Trophoblast cell (in vitro differentiated cells and primary cell): ENCODE data around the gene GHRHR.

ENCODE experiments used
- DNase-seq, 2 donors: peaks; one replicate each; pipeline ENCODE4 v3.0.0-alpha.2; 2016
- H2AFZ ChIP-seq: 2 replicates; pipeline ENCODE4 v1.6.1; 2013; ENCODE audit warnings: low read length, moderate library complexity, mild to moderate bottlenecking; ENCODE audit not compliant: insufficient read depth, poor library complexity
- H2AK5ac ChIP-seq: 2 replicates; pipeline ENCODE4 v1.6.1; 2013; ENCODE audit warnings: mild to moderate bottlenecking, low read length
- H2BK120ac ChIP-seq: 2 replicates; pipeline ENCODE4 v1.6.1; 2013; ENCODE audit warnings: low read length, mild to moderate bottlenecking, moderate library complexity; ENCODE audit not compliant: insufficient read depth, poor library complexity
- H2BK12ac ChIP-seq: 2 replicates; pipeline ENCODE4 v1.6.1; 2013; ENCODE audit warnings: mild to moderate bottlenecking, low read length, moderate library complexity
- H2BK5ac ChIP-seq: 2 replicates; pipeline ENCODE4 v1.6.1; 2013; ENCODE audit warnings: low read length, low read depth, moderate library complexity, mild to moderate bottlenecking; ENCODE audit not compliant: poor library complexity
- H3K14ac ChIP-seq: 2 replicates; pipeline ENCODE4 v1.6.1; 2013; ENCODE audit warnings: mild to moderate bottlenecking, low read length
- H3K18ac ChIP-seq: 2 replicates; pipeline ENCODE4 v1.6.1; 2013; ENCODE audit warnings: mild to moderate bottlenecking, low read length
- H3K23ac ChIP-seq: 2 replicates; pipeline ENCODE4 v1.6.1; 2013; ENCODE audit warnings: low read length
- H3K27ac ChIP-seq: 2 replicates; pipeline ENCODE4 v1.5.1; 2013; ENCODE audit warnings: low read depth, mild to moderate bottlenecking, inconsistent platforms, low read length, moderate library complexity
- H3K27me3 ChIP-seq: 2 replicates; pipeline ENCODE4 v1.6.1; 2013; ENCODE audit warnings: inconsistent platforms, mild to moderate bottlenecking, low read length, moderate library complexity; ENCODE audit not compliant: insufficient read depth
- H3K36me3 ChIP-seq, 2 experiments: 1 replicate in 1 of 2; 2 replicates in 1 of 2; pipeline ENCODE4 v1.6.1; 2013; ENCODE audit warnings: low read length in 2 of 2, mild to moderate bottlenecking in 2 of 2, moderate library complexity in 1 of 2; ENCODE audit not compliant: insufficient read depth in 2 of 2, control insufficient read depth in 1 of 2
- H3K4ac ChIP-seq: 2 replicates; pipeline ENCODE4 v1.6.1; 2013; ENCODE audit warnings: low read depth, mild to moderate bottlenecking, low read length, moderate library complexity
- H3K4me1 ChIP-seq, 2 experiments: 1 replicate in 1 of 2; 2 replicates in 1 of 2; pipeline ENCODE4 v1.6.1; 2013; ENCODE audit warnings: low read length in 2 of 2, mild to moderate bottlenecking in 2 of 2, moderate library complexity in 1 of 2; ENCODE audit not compliant: insufficient read depth in 2 of 2, control insufficient read depth in 1 of 2
- H3K4me2 ChIP-seq: 2 replicates; pipeline ENCODE4 v1.6.1; 2013; ENCODE audit warnings: inconsistent platforms, mild to moderate bottlenecking, low read length, moderate library complexity
- H3K4me3 ChIP-seq: 2 replicates; pipeline ENCODE4 v1.5.1; 2013; ENCODE audit warnings: mild to moderate bottlenecking, low read depth, low read length, inconsistent platforms
- H3K79me1 ChIP-seq: one replicate; pipeline ENCODE4 v1.6.1; 2013; ENCODE audit warnings: low read length
- H3K79me2 ChIP-seq: 2 replicates; pipeline ENCODE4 v1.6.1; 2013; ENCODE audit warnings: low read length, mild to moderate bottlenecking; ENCODE audit not compliant: control insufficient read depth, insufficient read depth, poor library complexity
- H3K9ac ChIP-seq: 2 replicates; pipeline ENCODE4 v1.6.1; 2013; ENCODE audit warnings: mild to moderate bottlenecking, low read length
- H3K9me3 ChIP-seq: 2 replicates; pipeline ENCODE4 v1.6.1; 2013; ENCODE audit warnings: low read depth, mild to moderate bottlenecking, control low read depth, inconsistent platforms, low read length; ENCODE audit not compliant: insufficient read depth
- H4K12ac ChIP-seq: 2 replicates; pipeline ENCODE4 v1.6.1; 2013; ENCODE audit warnings: low read depth, mild to moderate bottlenecking, low read length, moderate library complexity
- H4K8ac ChIP-seq: 2 replicates; pipeline ENCODE4 v1.6.1; 2013; ENCODE audit warnings: low read depth, mild to moderate bottlenecking, low read length, moderate library complexity
- H4K91ac ChIP-seq: one replicate; pipeline ENCODE4 v1.6.1; 2013; ENCODE audit warnings: low read depth, mild to moderate bottlenecking, low read length, moderate library complexity
- WGBS: extraction: QIAGEN DNeasy Blood & Tissue Kit; methylation state at CpG from one replicate; pipeline ENCODE4 v1.1.7; 2013; ENCODE audit warnings: missing lambda C conversion rate; ENCODE audit not compliant: insufficient read length, insufficient coverage; ENCODE audit errors: extremely low coverage; 5-methylcytosine and 5-hydroxymethylcytosine counted together

Gene GHRHR

GRCh38 chr7:30992414-30992813 lies 28.7 kb downstream of the GHRHR start:
- no peak overlapping the region for H3K4ac ChIP-seq
- DNase-seq: no peak
- H3K79me1 ChIP-seq: no peaks in the 10 kb centered on the region
- H3K14ac ChIP-seq: no peak overlapping the region
- no peak overlapping the region for H3K4me3 ChIP-seq
- H2BK120ac ChIP-seq: no peak overlapping the region
- H4K91ac ChIP-seq: no peak overlapping the region
- no peak overlapping the region for H3K27ac ChIP-seq
- peaks cover 2% of the 10 kb centered on the region for H3K9me3 ChIP-seq
- no peak overlapping the region for H2AK5ac ChIP-seq
- H4K12ac ChIP-seq: no peak overlapping the region
- H2BK12ac ChIP-seq: no peak overlapping the region
- H4K8ac ChIP-seq: no peak overlapping the region
- H3K18ac ChIP-seq: no peak overlapping the region
- no CpG with 5 or more reads among the region's 18 CpGs for WGBS
- peaks cover 18 to 29% of the 10 kb centered on the region in 2 experiments for H3K4me1 ChIP-seq
- H3K27me3 ChIP-seq: no peaks in the 10 kb centered on the region
- H3K9ac ChIP-seq: no peak overlapping the region
- no peak overlapping the region for H3K23ac ChIP-seq
- no peak overlapping the region for H3K4me2 ChIP-seq
- H3K79me2 ChIP-seq: no peaks in the 10 kb centered on the region
- no peak overlapping the region for H2BK5ac ChIP-seq
- no peak overlapping the region for H2AFZ ChIP-seq
- no peaks in the 10 kb centered on the region for H3K36me3 ChIP-seq

DNA sequence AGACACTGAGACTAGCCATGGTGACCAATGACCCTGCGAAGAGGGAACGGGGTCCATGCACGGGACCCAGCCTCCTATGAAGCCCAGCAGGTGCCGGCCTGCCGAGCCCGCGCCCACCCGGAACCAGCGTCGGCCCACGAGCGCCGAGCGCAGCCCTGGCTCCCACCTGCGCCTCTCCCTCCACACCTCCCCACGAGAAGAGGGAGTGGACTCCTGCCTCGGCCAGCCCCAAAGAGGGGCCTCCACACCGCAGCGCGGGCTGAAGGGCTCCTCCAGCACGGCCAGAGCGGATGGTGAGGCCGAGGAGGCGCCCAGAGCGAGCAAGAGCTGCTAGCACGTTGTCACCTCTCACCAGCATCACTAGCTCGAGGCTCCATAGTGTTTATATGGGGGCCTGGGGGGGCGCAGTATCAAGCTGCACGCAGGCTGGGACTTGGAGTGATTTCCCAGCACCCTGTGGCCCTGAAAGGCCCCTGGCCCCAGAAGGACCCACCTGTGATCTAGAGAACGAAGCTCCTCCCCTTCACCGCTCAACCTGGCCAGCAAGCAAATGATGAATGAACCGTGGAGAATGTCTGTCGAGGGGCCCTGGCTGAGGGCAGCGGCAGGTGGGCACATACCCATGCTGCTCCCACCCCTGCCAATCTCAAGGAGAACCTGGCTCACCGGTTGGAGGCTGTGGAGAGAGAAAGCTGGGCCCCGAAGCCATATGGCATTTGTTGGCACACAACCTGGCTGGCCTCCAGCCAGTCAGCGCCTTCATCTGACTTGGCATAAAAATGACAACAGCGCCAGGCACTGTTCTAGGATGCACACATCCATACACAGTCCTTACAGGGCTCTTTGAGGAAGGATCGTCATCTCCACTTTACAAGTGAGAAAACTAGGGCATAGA lies 30.7 kb downstream of the GHRHR start:
- no peak overlapping the region for H4K91ac ChIP-seq
- H4K8ac ChIP-seq: no peak overlapping the region
- H3K4me3 ChIP-seq: no peak overlapping the region
- DNase-seq: no peak
- H3K79me1 ChIP-seq: no peaks in the 10 kb centered on the region
- no peak overlapping the region for H3K4ac ChIP-seq
- no peak overlapping the region for H3K27ac ChIP-seq
- H3K4me1 ChIP-seq: peaks cover 11 to 25% of the 10 kb centered on the region in 2 experiments
- H3K9me3 ChIP-seq: peaks cover 6% of the 10 kb centered on the region
- no peak overlapping the region for H2AK5ac ChIP-seq
- no peak overlapping the region for H2AFZ ChIP-seq
- no peak overlapping the region for H3K23ac ChIP-seq
- no peak overlapping the region for H4K12ac ChIP-seq
- H3K79me2 ChIP-seq: no peaks in the 10 kb centered on the region
- H3K18ac ChIP-seq: no peak overlapping the region
- no peak overlapping the region for H2BK5ac ChIP-seq
- no peak overlapping the region for H2BK12ac ChIP-seq
- H3K36me3 ChIP-seq: no peaks in the 10 kb centered on the region
- no peak overlapping the region for H3K14ac ChIP-seq
- no peak overlapping the region for H2BK120ac ChIP-seq
- no peak overlapping the region for H3K4me2 ChIP-seq
- WGBS: no CpG with 5 or more reads among the region's 39 CpGs
- H3K27me3 ChIP-seq: no peaks in the 10 kb centered on the region
- H3K9ac ChIP-seq: no peak overlapping the region

DNA sequence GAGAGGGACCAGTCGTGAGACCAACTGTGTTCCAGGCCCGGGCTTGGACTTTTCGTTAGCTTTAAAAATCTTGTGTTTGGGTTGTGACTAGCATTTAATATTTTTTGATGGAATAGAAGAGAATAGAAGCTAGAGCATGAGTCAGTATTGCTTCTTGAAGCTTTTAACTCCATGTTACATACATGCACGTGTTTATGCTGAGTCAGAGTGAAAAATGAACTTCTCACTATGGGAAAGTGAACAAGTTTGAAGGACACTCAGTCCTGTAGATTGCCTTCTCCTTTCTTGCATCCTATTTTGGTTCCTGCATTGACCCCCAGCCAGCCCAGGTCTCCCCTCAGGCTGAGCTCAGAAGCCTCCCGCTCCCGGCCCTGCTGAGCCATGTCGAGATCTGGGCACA lies 31.8 kb downstream of the GHRHR start:
- Histone ChIP-seq H3K27ac (no peak overlapping the region), H3K79me1 (no peaks in the 10 kb centered on the region), H2BK120ac (no peak overlapping the region), H2BK12ac (no peak overlapping the region), H2AK5ac (no peak overlapping the region), H3K4ac (no peak overlapping the region), H3K9ac (no peak overlapping the region), H3K14ac (no peak overlapping the region), H2AFZ (no peak overlapping the region), H4K8ac (no peak overlapping the region), H3K4me1 (peaks cover 3 to 15% of the 10 kb centered on the region in 2 experiments), H3K23ac (no peak overlapping the region), H3K4me3 (peak overlapping the region; percentile 1), H3K9me3 (peaks cover 6% of the 10 kb centered on the region), H4K12ac (no peak overlapping the region), H3K36me3 (no peaks in the 10 kb centered on the region), H4K91ac (no peak overlapping the region), H3K18ac (no peak overlapping the region), H3K27me3 (no peaks in the 10 kb centered on the region), H3K79me2 (no peaks in the 10 kb centered on the region), H2BK5ac (no peak overlapping the region), H3K4me2 (no peak overlapping the region)
- DNase-seq: no peak
- WGBS: no CpG with 5 or more reads among the region's 7 CpGs

GRCh38 chr7:30996256-30996655 lies 32.5 kb downstream of the GHRHR start:
- H3K14ac ChIP-seq: no peak overlapping the region
- no CpG with 5 or more reads among the region's 6 CpGs for WGBS

More at GRCh38 chr7:30996256-30996655, 32.5 kb downstream of the GHRHR start:
- no peak overlapping the region for H3K27ac ChIP-seq
- no peak overlapping the region for H4K91ac ChIP-seq
- H2AFZ ChIP-seq: no peak overlapping the region
- H3K4me2 ChIP-seq: no peak overlapping the region
- H3K79me1 ChIP-seq: no peaks in the 10 kb centered on the region
- H3K4me1 ChIP-seq: peaks cover 3 to 15% of the 10 kb centered on the region in 2 experiments
- no peak overlapping the region for H4K12ac ChIP-seq
- H3K79me2 ChIP-seq: no peaks in the 10 kb centered on the region
- peaks cover 6% of the 10 kb centered on the region for H3K9me3 ChIP-seq
- no peak overlapping the region for H4K8ac ChIP-seq
- no peak overlapping the region for H3K9ac ChIP-seq
- no peak overlapping the region for H2BK120ac ChIP-seq
- no peak overlapping the region for H2BK12ac ChIP-seq
- no peaks in the 10 kb centered on the region for H3K36me3 ChIP-seq
- H3K4me3 ChIP-seq: no peak overlapping the region
- H3K23ac ChIP-seq: no peak overlapping the region
- H3K4ac ChIP-seq: no peak overlapping the region
- H2BK5ac ChIP-seq: no peak overlapping the region
- no peak overlapping the region for H2AK5ac ChIP-seq
- DNase-seq: peak; percentile 94 to 96
- H3K27me3 ChIP-seq: no peaks in the 10 kb centered on the region
- H3K18ac ChIP-seq: no peak overlapping the region
